NCI-H2227 treated with DMSO at 0.1 percent for 48 hours (cell line): Measurements from ENCODE around the gene BCL2L11.

Experiments
- DNase-seq: peaks from one replicate; lab custom pipeline; 2025; lab: John Stamatoyannopoulos, UW

The BCL2L11 gene

DNA sequence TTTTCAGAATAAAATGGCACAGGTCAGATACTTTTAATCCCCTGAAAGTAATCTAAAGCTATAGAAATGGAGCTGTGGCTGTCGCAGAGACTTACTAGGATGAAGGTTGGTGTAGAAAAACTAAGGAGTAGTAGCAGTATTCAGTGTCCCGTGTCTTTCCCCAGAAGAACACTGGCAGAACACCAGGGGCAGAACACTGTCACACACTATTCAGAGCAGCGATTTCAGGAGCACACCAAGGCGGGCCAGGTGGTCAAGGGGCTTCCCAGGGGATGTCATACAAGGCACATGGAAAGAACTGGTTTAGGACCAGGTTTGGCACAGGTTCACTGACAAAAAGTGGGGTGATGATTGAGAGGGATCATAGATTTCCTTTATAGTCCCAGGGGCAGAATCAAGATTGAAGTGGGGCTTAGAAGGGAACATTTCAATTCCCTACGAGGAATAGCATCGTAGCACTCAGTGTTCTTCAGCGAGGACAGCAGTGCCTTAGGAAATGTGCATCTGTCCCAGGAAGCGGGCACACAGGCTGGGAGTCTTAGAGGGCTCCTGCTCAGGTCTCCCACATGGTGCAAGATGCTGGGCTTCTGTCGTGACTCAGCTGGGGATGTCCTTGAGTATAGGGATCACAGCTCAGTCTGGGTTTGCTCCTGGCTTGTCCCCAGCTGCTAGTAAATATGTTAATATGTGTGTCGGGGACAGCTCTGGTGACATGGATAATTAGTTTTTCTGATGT lies 22.6 kb downstream of the BCL2L11 start:
- DNase-seq, result no peak

DNA sequence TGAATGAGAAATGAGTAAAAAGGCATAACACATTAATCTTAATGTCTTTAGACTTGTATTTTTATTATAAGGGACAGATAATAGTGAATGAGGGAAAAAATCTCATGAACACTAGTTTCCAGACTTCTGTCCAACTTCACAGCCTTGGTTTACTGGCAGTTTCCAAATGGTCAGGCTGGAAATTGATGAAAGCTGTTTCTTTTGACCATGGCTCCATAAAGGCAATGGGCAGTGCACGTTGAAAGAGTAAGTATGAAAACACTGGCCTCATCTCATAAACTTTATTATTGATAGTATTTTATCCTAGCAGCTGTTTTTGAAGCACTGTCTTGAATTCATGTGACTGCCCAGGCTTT lies 23.1 kb downstream of the BCL2L11 start:
- no peak for DNase-seq

DNA sequence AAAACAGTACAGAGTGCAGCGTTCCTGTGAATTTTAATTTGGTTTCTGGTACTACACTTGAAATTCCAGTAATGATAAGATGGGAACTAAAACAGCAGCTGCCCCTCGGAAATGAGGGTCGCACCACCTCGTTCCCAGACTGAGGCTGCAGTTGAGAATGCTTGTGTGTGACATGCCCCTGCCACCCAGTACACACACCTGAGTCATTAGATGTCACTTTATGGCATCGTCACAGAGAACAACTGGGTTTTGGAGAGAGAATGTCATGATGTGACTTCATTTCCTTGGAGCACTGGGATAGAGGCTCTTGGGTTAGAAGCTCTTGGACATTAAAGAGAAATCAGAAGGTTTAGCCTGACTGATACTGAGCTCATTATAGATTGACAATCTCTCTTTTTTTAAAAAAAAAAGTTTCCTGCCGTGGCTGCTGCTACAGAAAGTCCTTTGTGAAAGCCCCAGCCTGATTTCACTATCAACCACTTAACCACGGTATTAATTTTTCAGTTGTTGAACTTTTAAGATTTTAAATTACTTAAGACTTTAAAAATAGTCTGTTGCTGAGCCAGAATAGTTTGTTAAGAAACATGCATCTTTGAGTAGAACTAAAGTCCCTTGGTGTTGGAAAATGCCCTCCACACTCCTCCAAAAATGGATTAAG lies 24.5 kb downstream of the BCL2L11 start:
- no peak for DNase-seq

DNA sequence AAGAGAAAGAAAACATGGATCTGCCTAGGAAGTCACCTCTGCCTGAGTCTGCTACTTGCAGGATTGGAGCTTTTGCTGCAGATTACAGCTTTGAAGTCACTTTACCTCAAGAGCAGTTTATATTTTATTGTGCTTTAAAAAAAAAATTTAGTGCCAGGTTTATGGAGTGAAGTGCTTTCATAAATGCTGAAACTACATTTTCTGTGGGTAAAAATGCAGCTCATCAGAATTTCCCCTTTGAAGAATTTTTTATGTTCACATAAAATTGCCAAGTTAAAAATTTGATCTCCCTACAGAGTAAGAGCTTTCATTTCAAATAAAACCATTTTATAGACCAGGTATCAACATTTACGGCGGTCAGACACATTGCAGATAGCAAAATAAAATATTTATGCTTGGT lies 25.2 kb downstream of the BCL2L11 start:
- no peak for DNase-seq

DNA sequence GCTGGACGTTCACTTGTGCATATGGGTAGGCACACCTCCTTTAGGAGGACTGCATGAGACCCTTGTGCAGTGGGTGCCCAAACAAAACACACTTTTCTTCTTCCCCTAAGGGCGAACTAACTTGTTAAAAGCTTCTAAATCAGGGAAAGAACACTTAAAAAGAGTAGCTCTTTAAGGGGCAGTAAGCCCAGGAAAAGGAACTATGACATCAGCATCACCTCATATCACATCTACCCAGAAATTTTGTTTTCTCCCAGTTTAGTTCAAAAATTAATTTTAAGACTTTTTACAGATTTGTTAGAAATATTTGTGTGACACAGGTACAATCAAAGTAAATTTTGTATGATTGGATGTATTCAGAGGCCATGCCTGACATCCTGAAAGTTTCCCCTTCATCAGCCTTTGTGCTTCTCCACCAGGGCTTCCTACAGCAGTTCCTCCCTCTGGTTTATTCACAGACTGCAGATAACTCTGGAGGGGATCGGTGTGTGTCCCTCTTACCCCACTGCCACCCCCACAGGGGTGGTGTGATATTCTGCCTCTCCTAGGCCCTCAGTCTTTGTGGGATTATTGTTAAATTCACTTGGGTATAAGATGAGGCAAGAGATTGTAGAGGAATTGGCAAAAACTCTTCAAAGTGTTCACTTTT lies 27.6 kb downstream of the BCL2L11 start:
- no peak for DNase-seq

DNA sequence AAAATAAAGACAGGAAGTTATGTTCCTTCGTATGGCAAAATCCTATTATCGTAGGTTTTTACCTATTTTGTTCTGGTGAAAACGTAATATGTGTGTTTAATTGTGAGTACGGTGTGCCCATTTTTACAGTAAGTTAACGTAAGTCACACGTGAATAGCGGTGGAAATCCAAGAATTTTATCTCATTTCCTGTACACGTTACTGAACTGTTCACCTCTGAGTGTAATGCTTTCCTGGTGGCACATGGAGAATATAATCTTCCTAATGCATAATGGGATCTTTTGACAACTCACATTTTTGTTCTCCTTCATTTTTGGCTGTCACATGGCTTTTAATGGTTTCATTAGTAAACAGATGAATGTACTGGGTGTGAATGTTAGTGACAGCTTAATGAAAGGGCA lies 28.2 kb downstream of the BCL2L11 start:
- peak; percentile 10 for DNase-seq

DNA sequence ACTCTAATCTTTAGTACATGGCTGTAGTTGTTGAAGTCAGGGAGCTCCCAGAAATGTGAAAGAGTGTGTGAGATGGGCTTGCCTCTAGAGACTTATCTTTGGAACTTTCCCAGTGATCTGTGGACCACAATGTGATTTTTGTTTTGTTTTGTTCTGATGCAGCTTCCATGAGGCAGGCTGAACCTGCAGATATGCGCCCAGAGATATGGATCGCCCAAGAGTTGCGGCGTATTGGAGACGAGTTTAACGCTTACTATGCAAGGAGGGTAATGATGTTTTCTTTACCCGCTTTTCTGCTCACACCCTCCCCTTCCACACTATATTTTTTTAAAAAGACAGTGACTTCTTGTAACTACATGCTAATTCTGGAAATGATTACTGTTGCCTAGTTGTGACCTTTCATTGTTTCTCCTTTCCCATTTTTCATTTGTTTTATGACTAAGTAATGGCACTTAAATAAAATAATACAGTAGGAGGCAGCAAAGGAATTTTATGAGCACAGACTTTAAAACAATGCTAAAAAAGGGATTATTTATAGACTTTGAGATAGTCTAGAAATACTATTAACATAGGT lies 29.3 kb downstream of the BCL2L11 start:
- no peak for DNase-seq

DNA sequence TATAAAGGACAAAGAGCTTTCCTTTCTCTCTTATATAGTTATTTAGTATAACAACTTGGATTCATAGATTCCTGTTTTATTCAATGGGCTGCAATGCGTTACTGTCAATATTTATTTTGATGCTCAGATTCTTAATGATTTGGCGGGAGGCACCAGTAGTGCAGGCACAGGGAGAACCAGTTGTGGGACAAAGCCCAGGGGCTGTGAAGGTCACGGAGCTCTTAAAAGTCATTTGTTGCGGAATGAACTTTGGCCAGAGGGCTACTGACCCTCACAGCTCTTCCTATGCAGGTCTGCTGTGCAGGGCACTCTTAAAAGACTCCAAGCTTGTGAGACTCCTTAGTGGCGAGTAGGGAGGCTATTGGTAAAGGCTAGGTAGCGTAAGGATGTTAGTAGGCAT lies 34.0 kb downstream of the BCL2L11 start:
- no peak for DNase-seq

DNA sequence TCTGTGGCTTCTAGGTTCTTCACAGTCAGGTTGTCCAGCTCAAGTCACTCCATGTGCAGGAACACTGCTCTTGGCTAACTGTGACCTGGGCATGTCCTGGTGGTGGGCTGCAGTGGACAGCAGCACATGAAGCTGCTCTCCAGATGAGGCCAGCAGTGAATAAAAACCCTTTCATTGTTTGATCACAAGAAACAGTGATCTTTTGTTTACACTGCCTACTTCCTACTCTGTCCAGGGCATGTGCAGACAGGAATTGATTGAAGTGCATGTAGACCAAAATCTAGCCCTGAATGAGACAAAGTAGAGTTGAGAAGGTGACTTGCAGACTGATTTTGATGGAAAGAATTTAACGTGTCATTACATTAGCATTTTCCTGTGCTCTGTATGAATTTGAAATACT lies 34.9 kb downstream of the BCL2L11 start:
- no peak for DNase-seq

DNA sequence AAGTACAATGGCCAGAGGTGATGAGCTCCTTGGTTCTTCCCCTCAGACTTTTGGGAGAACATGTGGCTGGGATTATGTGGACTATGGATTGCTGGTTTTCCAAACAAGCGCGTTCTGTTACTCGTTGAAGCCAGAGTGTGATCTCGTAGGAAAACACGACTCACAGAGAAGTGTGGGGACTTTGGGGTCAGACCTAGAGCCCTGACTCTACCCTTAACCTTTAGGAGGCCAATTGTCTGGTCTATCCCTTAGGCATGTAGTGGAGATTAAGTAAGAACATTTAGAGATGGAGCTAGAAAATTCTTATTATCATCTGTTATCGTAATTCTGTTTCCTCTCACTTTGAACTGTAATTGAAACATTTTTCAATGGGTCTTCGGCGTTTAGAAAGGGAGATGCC lies 35.8 kb downstream of the BCL2L11 start:
- no peak for DNase-seq

DNA sequence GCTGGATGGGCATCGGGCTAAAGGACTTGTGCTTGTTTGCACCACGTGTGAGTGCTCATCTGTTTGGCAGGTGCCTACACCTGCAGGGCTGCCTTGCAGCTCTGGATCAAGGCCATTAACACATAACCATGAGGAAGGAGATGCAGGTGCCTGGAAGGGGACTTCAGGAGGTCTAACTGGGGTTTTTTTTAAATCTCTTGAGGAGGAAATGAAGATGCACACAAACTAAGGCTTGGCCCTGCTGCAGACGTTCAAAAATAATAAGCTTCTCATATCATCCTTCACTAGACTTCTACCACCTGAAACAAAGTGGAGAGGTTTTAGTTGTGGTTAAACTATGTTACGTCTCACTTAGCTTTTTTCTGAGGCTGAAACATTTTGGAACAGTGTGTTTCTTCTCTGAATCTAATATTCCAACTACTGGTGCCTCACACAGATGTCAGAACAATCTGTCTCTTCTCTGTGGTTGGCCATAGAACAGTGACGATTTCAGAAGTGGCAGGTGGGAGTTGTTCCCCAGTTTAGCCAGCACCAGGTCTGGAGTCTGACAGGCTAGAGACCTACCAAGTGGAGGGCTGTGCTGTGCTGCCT lies 36.5 kb downstream of the BCL2L11 start:
- no peak for DNase-seq

DNA sequence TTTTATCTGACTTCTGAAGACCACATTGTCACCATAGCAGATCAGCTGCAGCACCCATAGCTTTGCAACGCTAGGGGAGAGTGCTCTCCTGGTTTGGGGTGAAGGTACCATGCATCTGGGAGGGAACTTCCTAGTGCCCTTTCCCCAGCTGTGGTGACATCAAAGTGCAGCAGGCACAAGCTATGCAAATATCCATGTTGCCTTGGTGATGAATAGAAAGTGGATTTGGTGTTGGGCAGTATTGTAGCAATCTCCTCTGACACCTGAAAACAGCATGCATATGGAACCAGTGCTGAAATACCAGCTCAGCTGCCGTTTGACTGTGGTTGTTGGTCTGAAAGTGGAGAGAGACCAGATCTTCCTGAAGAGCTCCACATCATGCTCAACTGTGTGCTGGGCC lies 37.1 kb downstream of the BCL2L11 start:
- no peak for DNase-seq

DNA sequence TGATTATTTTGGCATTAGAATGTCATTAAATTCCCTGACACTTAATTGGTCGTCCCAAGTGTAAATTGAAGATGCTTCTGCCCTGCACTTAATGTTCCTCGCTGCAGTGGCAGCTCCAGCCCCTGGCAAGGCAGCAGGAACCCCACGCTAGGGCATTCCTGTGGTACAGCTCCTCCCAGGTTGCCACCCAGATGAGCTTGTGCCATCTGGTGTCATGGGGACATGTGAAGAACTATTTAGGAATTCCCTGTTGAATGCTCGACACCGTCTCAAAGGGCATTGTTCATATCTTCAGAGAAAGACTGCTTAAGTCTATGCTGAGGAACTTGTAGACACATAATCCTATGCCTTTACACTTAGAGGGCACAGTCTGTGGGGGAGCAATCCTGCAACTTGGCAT lies 38.9 kb downstream of the BCL2L11 start:
- no peak for DNase-seq

DNA sequence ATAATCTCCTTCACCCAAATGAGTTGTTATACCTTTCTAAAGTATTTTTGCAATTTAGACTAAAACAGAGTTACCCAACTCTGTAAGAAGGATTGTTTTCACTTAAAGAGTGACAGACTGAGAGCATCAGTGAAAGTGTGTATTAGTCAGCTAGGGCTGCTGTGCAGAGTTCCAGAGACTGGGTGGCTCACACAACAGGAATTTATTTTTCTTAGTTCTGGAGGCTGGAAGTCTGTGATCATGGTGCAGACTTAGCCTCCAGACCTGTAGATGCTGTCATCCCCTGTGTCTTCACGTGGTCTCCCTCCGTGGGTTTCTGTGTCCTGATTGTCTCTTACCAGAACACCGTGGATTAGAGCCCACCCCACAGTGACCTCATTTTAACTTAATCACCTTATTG lies 40.0 kb downstream of the BCL2L11 start:
- DNase-seq, result no peak

DNA sequence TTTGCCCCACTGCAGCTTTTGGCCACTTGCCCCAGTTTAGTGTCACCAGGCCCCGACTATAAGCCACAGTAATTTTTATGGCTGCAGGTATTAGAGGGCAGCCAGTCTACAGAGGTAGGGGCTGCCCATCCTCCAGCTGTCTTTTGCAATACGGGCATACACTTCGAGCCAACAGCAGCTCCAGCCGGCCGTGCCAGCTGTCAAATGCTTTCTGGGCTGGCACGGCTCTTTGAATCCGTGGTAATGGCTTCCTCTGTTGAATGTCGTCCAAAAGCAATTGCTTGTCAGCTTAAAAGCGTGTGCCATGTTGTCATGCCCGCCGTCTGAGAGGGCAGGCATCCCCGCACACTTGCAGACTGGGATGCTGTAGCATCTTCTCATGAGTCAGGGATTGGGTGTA lies 41.3 kb downstream of the BCL2L11 start:
- DNase-seq, result no peak

DNA sequence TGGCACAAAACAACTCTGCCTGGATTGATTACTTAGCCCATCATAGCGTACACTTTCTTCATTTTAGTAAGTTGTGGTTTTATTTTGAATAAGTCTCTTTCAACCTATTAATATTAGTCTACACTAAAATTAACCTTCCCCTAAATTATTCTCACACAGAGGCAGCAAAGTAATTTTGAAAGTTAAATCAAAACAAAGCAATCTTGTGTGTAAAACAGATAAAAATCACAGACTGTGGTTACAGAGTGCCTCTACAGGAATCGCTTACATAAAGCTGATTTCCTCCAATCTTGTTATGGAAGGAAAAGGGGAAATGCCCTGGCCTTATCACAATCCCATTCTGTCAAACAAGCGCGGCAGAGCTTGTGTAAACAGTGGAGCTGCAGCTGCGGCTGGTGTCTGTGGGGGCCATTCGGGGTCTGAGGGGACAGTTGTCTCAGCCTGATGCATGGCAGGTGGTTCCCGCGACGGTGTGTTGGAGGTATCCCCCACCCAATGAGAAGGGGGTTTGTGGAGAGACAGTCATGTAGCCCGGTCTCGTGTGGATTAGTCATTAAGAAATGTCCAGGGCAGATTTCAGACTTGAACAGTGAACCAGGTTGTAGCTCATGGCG lies 42.1 kb downstream of the BCL2L11 start:
- DNase-seq, result no peak

DNA sequence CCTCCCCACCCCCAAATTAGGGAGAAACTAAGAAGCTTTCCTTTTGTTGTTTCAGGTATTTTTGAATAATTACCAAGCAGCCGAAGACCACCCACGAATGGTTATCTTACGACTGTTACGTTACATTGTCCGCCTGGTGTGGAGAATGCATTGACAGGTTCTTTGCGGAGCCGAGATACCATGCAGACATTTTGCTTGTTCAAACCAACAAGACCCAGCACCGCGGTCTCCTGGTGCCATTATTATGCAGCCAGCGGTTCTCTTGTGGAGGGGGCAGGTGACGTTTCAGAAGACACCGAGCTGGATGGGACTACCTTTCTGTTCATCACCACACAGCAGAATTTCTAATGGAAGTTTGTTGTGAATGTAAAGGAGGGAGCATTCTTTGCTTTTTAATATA lies 43.4 kb downstream of the BCL2L11 start:
- DNase-seq, result no peak

DNA sequence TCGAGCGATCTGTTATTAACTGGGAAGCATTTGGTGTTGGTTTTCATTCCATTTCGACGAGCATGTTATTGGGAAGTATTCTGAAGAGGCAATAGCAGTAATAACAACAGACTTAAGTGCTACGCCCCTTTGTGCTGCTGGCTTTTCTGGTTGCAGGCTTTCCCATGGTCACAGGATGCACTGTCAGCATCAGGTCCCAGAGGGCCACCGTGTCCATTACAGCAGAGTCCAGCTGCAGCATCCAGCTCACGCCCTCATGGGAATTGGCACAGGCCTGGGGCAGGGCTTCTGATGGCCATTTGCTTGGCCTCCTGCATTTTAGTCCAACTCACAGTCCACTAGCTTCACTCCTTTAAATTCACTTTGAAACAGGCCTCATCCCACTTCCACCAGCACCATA lies 44.4 kb downstream of the BCL2L11 start:
- DNase-seq, result no peak

DNA sequence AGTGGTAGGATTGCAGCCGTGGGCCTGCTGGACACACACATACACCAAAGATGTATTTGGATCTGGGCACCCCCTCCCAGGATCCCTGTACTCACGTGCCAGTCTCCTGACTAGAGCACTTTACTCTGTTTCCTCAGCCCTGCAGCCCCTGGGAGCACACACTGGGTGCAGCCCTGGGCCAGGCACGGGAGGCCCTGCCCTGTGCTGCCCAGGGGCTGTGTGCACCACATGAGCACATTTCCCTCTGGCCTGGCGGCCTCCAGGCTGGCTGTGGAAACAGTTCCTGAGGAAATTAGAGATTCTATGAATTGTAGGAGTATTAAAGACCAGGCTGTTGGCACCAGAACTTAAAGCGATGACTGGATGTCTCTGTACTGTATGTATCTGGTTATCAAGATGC lies 45.4 kb downstream of the BCL2L11 start:
- DNase-seq, result no peak

DNA sequence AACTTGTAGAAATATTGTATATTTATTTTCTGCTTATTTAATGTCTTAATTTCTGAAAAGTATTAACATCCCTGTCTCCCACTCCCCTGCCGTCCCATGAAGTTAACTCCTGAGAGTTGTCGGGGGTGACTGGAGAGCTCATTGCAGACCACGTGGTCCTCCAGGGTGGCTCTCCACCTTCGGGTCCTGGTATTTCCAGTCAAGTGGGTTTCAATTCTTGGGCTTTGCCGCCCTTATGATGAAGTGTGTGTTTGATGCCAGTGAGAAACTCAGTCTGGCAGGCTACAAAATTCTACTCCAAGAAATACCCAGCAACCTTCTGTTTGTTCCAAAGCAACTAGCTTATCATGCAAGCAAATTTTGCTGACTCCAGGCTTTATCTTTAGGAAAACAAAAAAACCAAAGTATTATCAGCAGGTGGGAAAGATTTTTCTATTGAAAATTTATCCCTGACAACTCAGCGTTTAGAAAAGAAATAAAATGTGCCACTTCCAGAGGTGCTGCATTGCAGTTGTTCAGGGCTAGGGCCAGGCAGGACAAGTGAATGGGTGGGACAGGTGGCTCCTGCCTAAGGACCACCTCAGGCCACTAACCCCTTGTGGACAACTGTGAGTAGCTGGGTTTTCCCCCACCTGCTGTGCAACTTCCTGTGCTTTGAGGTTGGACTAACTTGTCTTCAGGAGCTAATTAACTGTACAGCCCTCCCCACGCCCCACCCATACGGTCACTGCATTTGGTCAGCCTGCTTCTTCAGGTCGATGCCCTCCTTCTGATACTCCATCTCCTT lies 46.6 kb downstream of the BCL2L11 start:
- no peak for DNase-seq

DNA sequence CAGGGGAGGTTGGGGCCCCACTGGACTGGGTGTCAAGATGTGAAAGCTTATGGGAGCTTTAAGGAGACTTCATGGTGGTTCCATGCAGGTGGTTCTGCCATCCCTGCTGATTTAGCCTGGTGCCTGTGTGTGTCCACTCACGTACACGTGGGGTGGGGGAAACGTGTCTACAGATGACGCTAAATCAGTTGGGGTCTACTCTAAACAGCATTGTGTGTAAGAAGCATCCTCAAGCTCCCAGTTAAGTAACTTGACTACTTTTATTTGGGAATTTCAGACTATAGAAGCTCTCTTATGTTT lies 47.1 kb downstream of the BCL2L11 start:
- no peak for DNase-seq
